HEK293 (cell line): Measurements from ENCODE around the gene IRX4.

Experiments
- TF ChIP-seq, protein P1 (sequence below): fragments of 450-650 bp; formaldehyde crosslinking; IDR thresholded peaks from 2 replicates; pipeline ENCODE4 v1.5.1; 2016; ENCODE audit warnings: missing biosample characterization, missing genetic modification characterization, low read depth
- TF ChIP-seq, protein P2 (sequence below): fragments of 450-650 bp; formaldehyde crosslinking; IDR thresholded peaks from 2 replicates; pipeline ENCODE4 v1.5.1; 2016; ENCODE audit warnings: missing biosample characterization, missing genetic modification characterization

DNA sequence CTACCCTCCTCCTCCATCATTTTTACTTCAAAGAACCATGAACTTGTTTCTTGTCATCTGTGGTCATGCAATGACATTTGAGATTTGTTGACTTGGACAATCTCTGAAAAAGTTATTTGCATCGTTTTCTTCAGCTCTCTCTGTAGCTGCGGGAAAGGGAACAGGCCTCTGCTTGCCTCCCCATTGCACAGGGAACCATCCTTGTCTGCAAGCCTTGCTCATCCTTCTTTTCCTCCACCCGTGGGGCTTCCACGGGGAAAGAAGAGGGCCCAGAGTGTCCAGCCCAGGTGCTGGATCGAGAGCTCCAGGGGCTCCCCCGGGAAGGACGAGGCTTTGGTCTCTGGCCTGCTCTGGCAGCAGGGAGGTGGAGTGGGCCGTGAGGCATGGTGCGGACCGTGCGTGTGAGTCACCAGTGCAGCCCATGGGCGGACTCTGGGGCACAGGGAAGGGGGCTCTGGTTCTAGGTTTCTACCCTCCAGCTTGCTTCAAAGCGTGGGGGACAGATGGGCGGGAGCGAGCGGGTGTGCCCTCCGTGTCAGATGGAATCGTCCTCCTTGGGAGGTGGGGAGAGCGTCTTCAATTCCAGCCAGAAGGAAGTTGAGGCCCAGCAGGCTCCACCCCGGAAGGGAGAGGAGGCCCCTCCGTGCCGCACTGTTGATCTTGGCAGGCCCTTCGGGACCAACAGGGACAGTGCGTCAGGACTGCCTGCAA is 6.0 kb upstream of the IRX4 start:
- TF ChIP-seq, protein P1, sequence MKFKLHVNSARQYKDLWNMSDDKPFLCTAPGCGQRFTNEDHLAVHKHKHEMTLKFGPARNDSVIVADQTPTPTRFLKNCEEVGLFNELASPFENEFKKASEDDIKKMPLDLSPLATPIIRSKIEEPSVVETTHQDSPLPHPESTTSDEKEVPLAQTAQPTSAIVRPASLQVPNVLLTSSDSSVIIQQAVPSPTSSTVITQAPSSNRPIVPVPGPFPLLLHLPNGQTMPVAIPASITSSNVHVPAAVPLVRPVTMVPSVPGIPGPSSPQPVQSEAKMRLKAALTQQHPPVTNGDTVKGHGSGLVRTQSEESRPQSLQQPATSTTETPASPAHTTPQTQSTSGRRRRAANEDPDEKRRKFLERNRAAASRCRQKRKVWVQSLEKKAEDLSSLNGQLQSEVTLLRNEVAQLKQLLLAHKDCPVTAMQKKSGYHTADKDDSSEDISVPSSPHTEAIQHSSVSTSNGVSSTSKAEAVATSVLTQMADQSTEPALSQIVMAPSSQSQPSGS (tag by site-specific recombination) = no peak
- TF ChIP-seq, protein P2, sequence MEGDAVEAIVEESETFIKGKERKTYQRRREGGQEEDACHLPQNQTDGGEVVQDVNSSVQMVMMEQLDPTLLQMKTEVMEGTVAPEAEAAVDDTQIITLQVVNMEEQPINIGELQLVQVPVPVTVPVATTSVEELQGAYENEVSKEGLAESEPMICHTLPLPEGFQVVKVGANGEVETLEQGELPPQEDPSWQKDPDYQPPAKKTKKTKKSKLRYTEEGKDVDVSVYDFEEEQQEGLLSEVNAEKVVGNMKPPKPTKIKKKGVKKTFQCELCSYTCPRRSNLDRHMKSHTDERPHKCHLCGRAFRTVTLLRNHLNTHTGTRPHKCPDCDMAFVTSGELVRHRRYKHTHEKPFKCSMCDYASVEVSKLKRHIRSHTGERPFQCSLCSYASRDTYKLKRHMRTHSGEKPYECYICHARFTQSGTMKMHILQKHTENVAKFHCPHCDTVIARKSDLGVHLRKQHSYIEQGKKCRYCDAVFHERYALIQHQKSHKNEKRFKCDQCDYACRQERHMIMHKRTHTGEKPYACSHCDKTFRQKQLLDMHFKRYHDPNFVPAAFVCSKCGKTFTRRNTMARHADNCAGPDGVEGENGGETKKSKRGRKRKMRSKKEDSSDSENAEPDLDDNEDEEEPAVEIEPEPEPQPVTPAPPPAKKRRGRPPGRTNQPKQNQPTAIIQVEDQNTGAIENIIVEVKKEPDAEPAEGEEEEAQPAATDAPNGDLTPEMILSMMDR = no peak
